ENCODE data around the gene PLCB4.
"Not testable (repeated sequence)": the region's sequence is repeated elsewhere in the genome, so short reads cannot be mapped to it uniquely, and the experiment has no call there.

Gene PLCB4

GRCh38 chr20:9068841-9069663 is at the start of gene PLCB4:
Gene PLCB4, plus strand, starts transcription at chr20:9069087. Its CDS starts 238,728 bp downstream, at chr20:9307815.
- DNase-seq, result no peak

DNA sequence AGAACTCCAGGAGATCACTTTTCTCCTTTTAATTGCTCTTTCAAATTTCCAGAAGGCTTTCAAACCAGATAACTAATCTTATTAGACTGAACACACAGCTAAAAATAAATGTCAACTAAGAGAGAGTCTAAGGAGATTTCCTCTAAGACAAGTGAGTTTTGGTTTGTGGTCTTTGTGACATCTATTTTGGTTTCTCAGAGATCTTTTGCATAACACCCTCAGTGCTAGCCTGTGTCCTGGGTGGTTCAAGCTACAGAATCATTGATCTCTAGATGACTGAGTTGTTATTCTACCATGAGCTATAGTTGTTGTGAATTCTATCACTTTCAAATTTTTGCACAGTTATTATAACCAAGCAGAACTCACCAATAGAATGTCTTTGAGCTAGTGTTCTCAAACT is 49.1 kb upstream of the PLCB4 start:
- no peak for DNase-seq

GRCh38 chr20:9021216-9021615 is 47.7 kb upstream of the PLCB4 start:
- no peak for DNase-seq

DNA sequence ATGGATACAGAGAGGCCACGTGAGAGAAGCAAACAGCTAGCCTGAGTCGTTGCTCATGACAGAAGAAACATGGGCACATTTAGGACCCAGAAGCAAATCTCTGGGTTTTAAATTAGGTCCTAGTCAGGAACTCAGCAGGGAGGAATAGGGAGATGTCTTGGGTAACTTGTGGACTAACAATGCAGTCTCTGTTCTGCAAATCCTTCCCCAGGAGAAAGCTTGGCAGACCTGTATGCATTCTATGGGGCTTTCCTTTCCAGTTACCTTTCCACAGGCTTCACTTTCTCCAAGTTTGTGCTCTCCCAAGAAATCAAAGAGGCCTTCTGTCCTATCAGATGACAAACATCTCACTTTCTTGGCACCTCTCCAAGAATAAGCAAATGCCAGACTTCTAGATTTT is 47.2 kb upstream of the PLCB4 start:
- no peak for DNase-seq

DNA sequence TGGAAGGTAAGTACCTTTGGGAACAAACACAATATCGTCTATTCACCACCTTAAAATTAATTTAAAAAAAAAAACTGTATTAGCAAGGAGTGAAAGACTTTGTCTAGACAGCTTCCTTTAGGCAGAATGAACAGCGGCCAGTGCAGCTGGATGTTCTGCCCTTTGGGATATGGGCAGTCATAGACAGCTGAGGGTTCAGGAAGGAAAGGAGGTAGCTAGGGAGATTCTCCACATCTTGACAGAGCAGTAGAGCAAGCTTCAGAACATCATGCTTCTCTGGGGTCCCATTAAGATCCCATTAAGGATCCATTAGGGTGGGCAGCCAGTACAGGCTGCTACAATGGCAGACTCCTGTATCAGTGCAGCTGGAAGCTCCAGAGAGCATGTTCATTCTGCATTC is 46.5 kb upstream of the PLCB4 start:
- no peak for DNase-seq

GRCh38 chr20:9024606-9025005 is 44.3 kb upstream of the PLCB4 start:
- no peak for DNase-seq

- no peak for DNase-seq
Measured at GRCh38 chr20:9025011-9025410, 43.9 kb upstream of the PLCB4 start.

- no peak for DNase-seq
Measured at GRCh38 chr20:9025643-9026042, 43.2 kb upstream of the PLCB4 start.

DNA sequence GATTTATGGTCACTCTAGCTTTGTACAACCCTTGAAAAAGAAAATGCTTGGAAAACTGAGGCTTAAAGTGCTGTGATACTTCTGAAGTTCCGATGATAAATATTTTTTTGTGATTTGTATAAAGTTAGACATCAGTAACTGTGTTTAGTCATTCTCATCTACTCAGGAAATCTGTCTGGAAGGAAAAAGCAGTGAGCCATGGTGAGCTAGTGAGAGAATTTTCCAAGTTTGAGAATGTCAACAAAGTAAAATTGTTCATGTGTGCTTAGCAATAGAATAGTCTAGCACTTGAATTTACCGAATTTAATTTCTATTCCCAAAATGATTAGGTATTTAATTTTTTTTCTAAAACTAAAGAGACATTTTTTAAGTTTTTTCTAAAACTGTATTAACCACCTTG is 41.3 kb upstream of the PLCB4 start:
- DNase-seq, result no peak

DNA sequence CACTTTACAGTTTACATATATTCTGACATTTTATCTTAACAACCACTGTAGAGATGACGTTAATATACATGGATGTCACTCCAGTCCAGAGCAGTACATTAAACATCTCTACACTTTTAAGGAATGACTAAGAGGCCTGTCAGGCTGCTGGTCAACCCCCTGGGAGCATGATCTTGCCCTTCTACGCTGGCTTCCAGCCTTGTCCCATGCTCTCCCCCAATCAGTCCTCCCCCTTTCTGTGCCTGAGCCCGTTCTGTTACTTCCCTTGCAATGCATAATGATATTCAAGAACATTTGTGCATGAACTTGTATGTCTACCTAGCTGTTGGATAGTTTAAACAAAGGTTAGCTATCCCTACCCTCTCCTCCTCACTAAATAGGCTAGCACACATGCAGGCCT is 40.5 kb upstream of the PLCB4 start:
- DNase-seq, result no peak

GRCh38 chr20:9031991-9032390 is 36.9 kb upstream of the PLCB4 start:
- no peak for DNase-seq

GRCh38 chr20:9032758-9033157 is 36.1 kb upstream of the PLCB4 start:
- no peak for DNase-seq

- no peak for DNase-seq
Measured at GRCh38 chr20:9035126-9035525, 33.8 kb upstream of the PLCB4 start.

- DNase-seq, result no peak
Measured at GRCh38 chr20:9036593-9036992, 32.3 kb upstream of the PLCB4 start.

DNA sequence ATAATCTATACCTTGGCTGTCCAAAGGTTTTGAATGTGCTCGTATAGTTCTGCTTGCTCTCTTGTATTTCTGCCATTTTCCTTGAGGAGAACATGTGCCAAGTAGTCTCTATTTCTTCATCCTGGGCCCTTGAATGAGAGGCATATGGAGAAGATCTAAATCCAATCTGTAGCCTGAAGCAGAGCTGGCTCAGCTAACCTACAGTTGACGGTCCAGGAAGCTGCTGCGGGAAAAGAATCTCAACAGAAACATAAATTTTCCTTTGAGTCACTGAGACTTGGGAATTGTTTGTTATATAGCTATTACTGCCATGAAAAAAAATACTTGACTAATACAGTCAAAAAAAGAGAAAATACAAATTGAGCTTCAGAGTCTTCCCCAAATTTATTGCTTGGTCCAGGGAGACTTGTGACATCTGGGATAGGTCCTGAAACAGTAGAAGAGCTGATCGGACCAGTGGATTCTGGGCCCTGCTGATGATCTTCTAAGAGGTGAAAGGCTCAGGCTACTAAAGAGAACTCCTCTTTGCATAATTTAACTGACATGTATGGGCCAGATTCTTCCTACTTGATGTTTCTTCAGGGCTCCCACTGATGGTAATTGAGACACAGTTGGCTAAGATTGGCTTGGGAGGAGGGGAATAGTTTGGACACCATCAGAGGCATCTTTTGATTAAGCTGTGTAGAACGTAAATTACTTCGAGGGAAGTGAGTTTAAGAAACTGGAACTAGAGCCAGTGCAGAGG is 29.9 kb upstream of the PLCB4 start:
- DNase-seq, result no peak

DNA sequence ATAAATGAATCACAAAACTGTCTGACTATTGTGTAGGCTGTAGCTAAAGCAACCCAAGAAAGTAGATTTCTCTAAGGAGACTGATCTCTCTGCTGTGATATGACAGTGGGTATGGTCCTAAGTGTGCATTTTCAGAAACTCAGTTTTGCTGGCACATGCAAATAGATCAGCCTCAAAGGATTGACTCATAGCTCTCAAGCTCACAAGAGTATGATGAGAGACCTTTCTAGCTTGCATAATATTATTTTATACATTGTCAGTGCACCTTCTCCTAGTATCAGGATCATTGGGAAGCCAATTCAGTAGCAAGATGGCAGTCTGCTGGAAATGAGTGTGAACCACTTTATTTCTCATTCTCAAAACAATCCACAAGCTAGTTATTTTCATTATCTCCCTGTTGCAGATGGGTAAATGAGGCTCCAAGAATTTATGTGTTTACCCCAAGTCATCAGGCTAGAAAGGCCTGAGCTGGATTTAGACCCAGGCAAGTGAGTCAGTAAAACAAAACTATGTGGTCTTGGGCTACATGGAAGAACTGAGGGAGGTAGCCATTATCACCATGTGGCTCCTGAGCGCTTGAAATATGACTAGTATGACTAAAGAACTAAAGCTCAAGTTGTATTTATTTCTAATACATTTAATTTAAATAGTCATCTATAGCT is 27.9 kb upstream of the PLCB4 start:
- DNase-seq, result no peak

GRCh38 chr20:9043364-9043763 is 25.5 kb upstream of the PLCB4 start:
- no peak for DNase-seq

DNA sequence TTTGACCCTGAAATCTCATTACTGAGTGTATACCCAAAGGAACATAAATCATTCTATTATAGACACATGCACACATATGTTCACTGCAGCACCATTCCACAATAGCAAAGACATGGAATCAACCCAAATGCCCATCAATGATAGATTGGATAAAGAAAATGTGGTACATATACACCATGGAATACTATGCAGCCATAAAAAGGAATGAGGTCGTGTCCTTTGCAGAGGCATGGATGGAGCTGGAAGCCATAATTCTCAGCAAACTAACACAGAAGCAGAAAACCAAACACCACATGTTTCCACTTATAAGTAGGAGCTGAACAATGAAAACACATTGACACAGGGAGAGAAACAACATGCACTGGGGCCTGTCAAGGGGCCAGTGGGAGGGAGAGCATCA is 21.0 kb upstream of the PLCB4 start:
- not testable (repeated sequence) for DNase-seq

GRCh38 chr20:9051508-9051907 is 17.4 kb upstream of the PLCB4 start:
- no peak for DNase-seq

GRCh38 chr20:9052136-9052535 is 16.8 kb upstream of the PLCB4 start:
- DNase-seq, result no peak

DNA sequence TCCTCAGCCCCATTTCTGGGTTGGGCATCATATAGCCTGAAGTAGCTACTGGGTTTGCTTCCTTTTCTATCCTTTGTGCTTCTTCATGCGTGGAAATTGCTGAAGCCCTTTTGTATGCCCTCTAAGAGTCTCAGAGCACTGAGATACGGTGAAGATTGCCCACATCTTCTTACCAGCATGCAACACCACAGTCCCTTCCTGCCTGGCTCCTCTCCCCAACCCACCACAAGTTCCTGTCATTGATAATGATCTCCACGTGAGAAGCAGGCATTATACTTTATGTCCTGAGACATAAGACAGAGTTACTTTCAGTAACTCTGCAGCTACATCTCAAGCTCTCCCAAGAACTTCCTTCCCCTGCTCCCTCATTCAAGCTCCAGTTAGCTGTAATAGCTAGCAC is 15.8 kb upstream of the PLCB4 start:
- no peak for DNase-seq

- no peak for DNase-seq
Measured at GRCh38 chr20:9054176-9054575, 14.7 kb upstream of the PLCB4 start.

DNA sequence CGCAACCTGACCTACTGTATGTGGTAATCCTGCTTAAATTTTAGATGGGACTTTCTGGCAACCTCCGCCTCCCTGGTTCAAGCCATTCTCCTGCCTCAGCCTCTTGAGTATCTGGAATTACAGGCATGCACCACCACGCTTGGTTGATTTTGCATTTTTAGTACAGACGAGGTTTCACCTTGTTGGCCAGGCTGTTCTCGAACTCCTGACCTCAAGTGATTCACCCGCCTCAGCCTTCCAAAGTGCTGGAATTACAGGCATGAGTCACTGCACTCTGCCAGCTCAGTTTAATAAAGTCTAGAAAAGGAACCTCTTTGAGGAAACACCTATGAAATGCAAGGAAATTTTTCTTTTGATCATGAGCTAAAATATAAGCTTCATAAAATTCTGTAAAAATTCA is 9.0 kb upstream of the PLCB4 start:
- DNase-seq, result no peak

DNA sequence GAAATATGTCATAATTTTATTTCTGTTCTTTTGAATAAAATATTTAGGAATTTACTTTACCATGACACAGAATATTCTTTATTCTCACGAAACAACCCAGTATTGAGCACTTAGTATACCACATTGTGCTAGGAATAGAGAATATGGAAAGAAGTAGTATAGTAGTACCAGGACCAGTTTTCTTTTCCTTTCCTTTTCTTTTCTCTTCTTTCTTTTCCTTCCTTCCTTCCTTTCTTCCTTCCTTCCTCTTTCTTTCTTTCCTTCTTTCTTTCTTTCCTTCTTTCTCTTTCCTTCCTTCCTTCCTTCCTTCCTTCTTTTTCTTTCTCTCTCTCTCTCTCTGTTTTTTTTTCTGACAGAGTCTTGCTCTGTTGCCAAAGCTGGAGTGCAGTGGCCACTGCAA is 7.5 kb upstream of the PLCB4 start:
- DNase-seq, result no peak

Data from stimulated activated naive CD4-positive, alpha-beta T cell (primary cell).